Measurements from ENCODE around the gene ADGRF5.
"Not testable (repeated sequence)": the region's sequence is repeated elsewhere in the genome, so short reads cannot be mapped to it uniquely, and the experiment has no call there.

ADGRF5 gene

GRCh38 chr6:46888578-46888977 is 33.2 kb downstream of the ADGRF5 start:
- no peak for DNase-seq (ENCODE audit: low spot score)

GRCh38 chr6:46888031-46888430 is 33.7 kb downstream of the ADGRF5 start:
- no peak for DNase-seq (ENCODE audit: low spot score)

- no peak for DNase-seq (ENCODE audit: low spot score)
Measured at GRCh38 chr6:46882645-46883044, 39.1 kb downstream of the ADGRF5 start.

GRCh38 chr6:46879003-46879402 is 42.7 kb downstream of the ADGRF5 start:
- no peak for DNase-seq (ENCODE audit: low spot score)

- DNase-seq (ENCODE audit: low spot score) = peak; percentile 74
Measured at GRCh38 chr6:46876126-46876525, 45.6 kb downstream of the ADGRF5 start.

GRCh38 chr6:46867411-46867810 is 54.3 kb downstream of the ADGRF5 start:
- DNase-seq (ENCODE audit: low spot score) = no peak

GRCh38 chr6:46865221-46865620 is 56.5 kb downstream of the ADGRF5 start:
- DNase-seq (ENCODE audit: low spot score) = no peak

GRCh38 chr6:46863791-46864190 is 57.9 kb downstream of the ADGRF5 start:
- DNase-seq (ENCODE audit: low spot score) = no peak

- peak; percentile 28 for DNase-seq (ENCODE audit: low spot score)
Measured at GRCh38 chr6:46862381-46862780, 59.4 kb downstream of the ADGRF5 start.

- DNase-seq (ENCODE audit: low spot score) = not testable (repeated sequence)
Measured at GRCh38 chr6:46855966-46856365, 65.8 kb downstream of the ADGRF5 start.

- DNase-seq (ENCODE audit: low spot score) = not testable (repeated sequence)
Measured at GRCh38 chr6:46851576-46851975, 70.2 kb downstream of the ADGRF5 start.

- no peak for DNase-seq (ENCODE audit: low spot score)
Measured at GRCh38 chr6:46850792-46851191, 70.9 kb downstream of the ADGRF5 start.

- DNase-seq (ENCODE audit: low spot score) = no peak
Measured at GRCh38 chr6:46849361-46849690, 72.4 kb downstream of the ADGRF5 start.

- peak; percentile 88 for DNase-seq (ENCODE audit: low spot score)
Measured at GRCh38 chr6:46848684-46849360, 72.9 kb downstream of the ADGRF5 start.

- no peak for DNase-seq (ENCODE audit: low spot score)
Measured at GRCh38 chr6:46845126-46845525, 76.6 kb downstream of the ADGRF5 start.

GRCh38 chr6:46842252-46842846 is 79.4 kb downstream of the ADGRF5 start:
- not testable (repeated sequence) for DNase-seq (ENCODE audit: low spot score)

- DNase-seq (ENCODE audit: low spot score) = no peak
Measured at GRCh38 chr6:46838033-46838432, 83.7 kb downstream of the ADGRF5 start.

GRCh38 chr6:46834991-46835390 is 86.7 kb downstream of the ADGRF5 start:
- not testable (repeated sequence) for DNase-seq (ENCODE audit: low spot score)

GRCh38 chr6:46834257-46834916 is 87.4 kb downstream of the ADGRF5 start:
- DNase-seq (ENCODE audit: low spot score) = not testable (repeated sequence)

GRCh38 chr6:46832816-46833215 is 88.9 kb downstream of the ADGRF5 start:
- no peak for DNase-seq (ENCODE audit: low spot score)

GRCh38 chr6:46828939-46829338 is 92.8 kb downstream of the ADGRF5 start:
- no peak for DNase-seq (ENCODE audit: low spot score)

GRCh38 chr6:46821458-46821881 is 100.3 kb downstream of the ADGRF5 start:
- DNase-seq (ENCODE audit: low spot score) = no peak

- no peak for DNase-seq (ENCODE audit: low spot score)
Measured at GRCh38 chr6:46819561-46819960, 102.2 kb downstream of the ADGRF5 start.
